HUES6 (cell line): ENCODE measurements around the gene HIVEP1.
"Not testable (repeated sequence)": the region's sequence is repeated elsewhere in the genome, so short reads cannot be mapped to it uniquely, and the experiment has no call there.

ENCODE experiments used
- H3K27ac ChIP-seq: 2 replicates; pipeline ENCODE4 v1.7.0; 2013; ENCODE audit warnings: low read depth, mild to moderate bottlenecking, low read length, inconsistent platforms
- H3K27me3 ChIP-seq: 2 replicates; pipeline ENCODE4 v1.6.1; 2013; ENCODE audit warnings: low read length; ENCODE audit not compliant: control insufficient read depth, insufficient read depth
- H3K36me3 ChIP-seq: 2 replicates; pipeline ENCODE4 v1.6.1; 2013; ENCODE audit warnings: low read length; ENCODE audit not compliant: control insufficient read depth, insufficient read depth
- H3K4me1 ChIP-seq: 2 replicates; pipeline ENCODE4 v1.6.1; 2013; ENCODE audit warnings: low read length; ENCODE audit not compliant: control insufficient read depth, insufficient read depth
- H3K4me3 ChIP-seq: 2 replicates; pipeline ENCODE4 v1.5.1; 2013; ENCODE audit warnings: low read depth, low read length
- H3K9ac ChIP-seq: one replicate; pipeline ENCODE4 v1.6.1; 2013; ENCODE audit warnings: mild to moderate bottlenecking, low read length
- H3K9me3 ChIP-seq: 2 replicates; pipeline ENCODE4 v1.6.1; 2013; ENCODE audit warnings: low read depth, low read length; ENCODE audit not compliant: control insufficient read depth, insufficient read depth

Gene HIVEP1

DNA sequence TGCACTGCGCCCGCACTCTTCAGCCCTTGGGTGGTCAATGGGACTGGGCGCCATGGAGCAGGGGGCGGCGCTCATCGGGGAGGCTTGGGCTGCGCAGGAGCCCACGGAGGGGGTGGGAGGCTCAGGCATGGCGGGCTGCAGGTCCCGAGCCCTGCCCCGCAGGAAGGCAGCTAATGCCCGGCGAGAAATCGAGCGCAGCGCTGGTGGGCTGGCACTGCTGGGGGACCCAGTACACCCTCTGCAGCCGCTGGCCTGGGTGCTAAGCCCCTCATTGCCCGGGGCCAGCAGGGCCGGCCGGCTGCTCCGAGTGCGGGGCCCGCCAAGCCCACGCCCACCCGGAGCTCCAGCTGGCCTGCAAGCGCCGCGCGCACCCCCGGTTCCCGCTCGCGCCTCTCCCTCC, 96.3 kb downstream of the HIVEP1 start:
- Histone ChIP-seq H3K36me3 (peaks cover 11% of the 10 kb centered on the region), H3K4me1 (peaks cover 11% of the 10 kb centered on the region)
- not testable (repeated sequence) for H3K27me3 ChIP-seq, H3K27ac ChIP-seq, H3K4me3 ChIP-seq, H3K9me3 ChIP-seq, H3K9ac ChIP-seq

DNA sequence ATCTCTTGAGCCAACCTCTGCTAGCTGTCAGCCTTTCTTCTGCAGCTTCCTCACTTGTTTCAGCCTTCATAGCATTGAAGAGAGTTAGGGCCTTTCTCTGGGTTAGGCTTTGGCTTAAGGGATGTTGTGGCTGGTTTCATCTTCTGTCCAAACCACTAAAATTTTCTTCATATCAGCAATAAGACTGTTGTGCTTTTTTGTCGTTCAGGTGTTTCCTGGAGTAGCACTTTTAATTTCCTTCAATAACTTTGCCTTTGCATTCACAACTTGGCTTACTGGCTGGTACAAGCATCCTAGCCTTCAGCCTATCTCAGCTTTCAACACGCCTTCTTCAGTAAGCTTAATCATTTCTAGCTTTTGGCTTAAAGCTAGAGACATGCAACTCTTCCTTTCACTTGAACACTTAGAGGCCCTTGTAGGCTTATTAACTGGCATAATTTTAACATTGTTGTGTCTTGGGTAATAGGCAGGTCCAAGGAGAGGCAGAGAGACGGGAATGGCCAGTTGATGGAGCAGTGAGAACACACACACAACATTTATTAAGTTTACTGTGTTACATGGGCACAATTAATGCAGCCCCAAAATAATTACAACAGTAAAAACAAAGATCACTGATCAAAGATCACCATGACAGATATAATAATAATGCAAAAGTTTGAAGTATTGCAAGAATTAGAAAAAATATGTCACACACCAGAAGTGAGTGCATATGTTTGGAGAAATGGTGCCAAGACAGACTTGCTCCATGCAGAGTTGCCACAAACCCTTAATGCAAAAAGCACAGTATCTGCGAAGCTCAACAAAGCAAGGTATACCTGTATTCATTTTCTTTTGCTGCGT, 98.6 kb downstream of the HIVEP1 start:
- no peaks in the 10 kb centered on the region for H3K27me3 ChIP-seq
- H3K4me3 ChIP-seq = no peak overlapping the region
- H3K4me1 ChIP-seq = peaks cover 11% of the 10 kb centered on the region
- no peak overlapping the region for H3K9ac ChIP-seq
- peaks cover 11% of the 10 kb centered on the region for H3K36me3 ChIP-seq
- H3K9me3 ChIP-seq = no peaks in the 10 kb centered on the region
- no peak overlapping the region for H3K27ac ChIP-seq

DNA sequence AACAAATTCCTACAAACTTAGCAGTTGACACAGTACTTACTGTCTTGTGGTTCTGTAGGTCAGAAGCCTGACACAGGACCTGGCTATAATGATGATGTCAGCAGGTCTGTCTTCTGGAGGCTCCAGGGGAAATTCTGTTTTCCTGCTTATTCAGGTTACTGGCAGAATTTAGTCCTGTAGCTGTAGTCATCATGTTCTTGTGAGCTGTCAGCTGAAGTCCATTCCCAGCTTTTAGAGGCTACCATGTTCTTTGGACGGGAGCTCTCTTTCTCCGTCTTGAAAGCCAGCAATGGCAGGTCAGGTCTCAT, 99.2 kb downstream of the HIVEP1 start:
- Histone ChIP-seq H3K27ac (no peak overlapping the region), H3K9me3 (no peaks in the 10 kb centered on the region), H3K4me3 (no peak overlapping the region), H3K4me1 (peaks cover 11% of the 10 kb centered on the region), H3K27me3 (no peaks in the 10 kb centered on the region), H3K9ac (no peak overlapping the region), H3K36me3 (peaks cover 11% of the 10 kb centered on the region)

DNA sequence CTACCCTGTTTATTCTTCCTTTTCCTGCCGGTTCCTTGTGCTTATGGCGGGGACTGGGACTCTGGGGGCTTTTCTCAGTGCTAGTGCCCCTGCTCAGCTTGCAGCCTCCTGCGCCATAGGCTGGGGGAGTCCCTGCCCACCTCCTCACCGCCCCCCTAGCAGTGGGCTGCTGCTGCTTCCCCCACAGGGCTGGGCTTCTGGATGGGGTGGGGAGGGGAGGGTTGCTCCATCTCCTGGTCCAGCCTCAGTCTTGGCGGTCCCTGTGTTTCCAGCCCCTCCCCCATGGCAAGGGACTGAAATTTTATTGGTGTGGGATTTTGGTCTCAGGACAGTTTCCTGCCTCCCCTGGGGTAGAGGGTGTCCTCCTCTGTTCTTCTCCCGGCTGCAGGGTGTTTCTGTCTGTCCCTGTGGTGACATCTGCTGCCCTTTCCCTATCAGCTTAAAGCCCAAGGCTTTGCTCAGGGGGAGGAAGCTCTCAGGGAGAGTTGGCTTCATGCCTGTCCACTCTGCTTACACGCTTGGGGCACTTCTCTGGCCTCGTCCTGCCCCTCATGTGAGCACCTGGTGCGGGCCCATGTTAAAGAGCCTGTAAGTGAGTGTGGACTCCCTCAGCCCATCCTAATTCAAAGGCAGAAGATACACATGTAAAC, 100.6 kb downstream of the HIVEP1 start:
- Histone ChIP-seq H3K27ac (no peak overlapping the region), H3K9ac (no peak overlapping the region), H3K36me3 (peaks cover 7% of the 10 kb centered on the region), H3K4me1 (peaks cover 11% of the 10 kb centered on the region), H3K4me3 (no peak overlapping the region), H3K9me3 (no peaks in the 10 kb centered on the region), H3K27me3 (no peaks in the 10 kb centered on the region)

DNA sequence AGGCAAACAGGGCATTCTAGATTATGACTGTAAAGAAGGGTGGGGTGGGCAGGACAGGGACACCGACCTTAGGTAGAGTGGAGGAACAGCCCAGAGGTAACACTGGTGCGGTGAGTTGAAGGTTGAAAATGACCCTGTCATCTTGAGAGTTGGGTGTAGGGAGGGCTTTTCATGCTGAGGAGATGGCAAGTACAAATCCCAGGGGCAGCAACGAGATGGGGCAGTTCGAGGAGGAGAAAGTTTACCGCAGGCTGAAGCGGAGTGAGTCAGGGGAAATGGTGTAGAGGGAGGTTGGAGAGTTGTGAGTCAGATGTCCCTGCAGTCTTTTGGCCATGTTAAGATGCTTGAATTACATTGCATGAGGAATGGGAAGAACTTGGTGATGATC, 101.1 kb downstream of the HIVEP1 start:
- Histone ChIP-seq H3K9me3 (no peaks in the 10 kb centered on the region), H3K9ac (no peak overlapping the region), H3K36me3 (peaks cover 7% of the 10 kb centered on the region), H3K4me3 (no peak overlapping the region), H3K27me3 (no peaks in the 10 kb centered on the region), H3K4me1 (peaks cover 11% of the 10 kb centered on the region), H3K27ac (no peak overlapping the region)

DNA sequence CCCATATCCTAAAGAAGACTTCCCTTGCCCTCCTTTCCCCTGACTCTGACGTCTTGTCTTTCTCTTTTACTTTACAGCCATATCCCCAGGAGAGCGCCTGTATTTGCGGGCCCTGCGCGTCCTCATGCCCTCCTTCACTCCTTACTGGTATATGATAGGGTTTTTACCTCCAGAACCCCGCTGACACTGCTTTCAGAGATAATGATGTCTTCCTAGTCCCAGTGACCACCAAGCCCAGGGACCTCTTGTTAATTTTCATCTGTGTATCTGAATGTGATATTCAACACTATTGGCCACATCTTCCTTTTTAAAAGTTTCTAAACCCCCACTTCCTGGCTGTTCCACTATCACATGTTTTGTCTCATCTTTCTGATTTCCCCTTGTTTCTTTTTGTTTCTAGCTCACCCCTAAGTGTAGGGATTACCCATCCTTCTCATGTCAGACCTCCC, 102.0 kb downstream of the HIVEP1 start:
- H3K4me1 ChIP-seq = peaks cover 11% of the 10 kb centered on the region
- no peak overlapping the region for H3K9ac ChIP-seq
- H3K27me3 ChIP-seq = no peaks in the 10 kb centered on the region
- peaks cover 7% of the 10 kb centered on the region for H3K36me3 ChIP-seq
- no peak overlapping the region for H3K4me3 ChIP-seq
- no peaks in the 10 kb centered on the region for H3K9me3 ChIP-seq
- H3K27ac ChIP-seq = no peak overlapping the region

DNA sequence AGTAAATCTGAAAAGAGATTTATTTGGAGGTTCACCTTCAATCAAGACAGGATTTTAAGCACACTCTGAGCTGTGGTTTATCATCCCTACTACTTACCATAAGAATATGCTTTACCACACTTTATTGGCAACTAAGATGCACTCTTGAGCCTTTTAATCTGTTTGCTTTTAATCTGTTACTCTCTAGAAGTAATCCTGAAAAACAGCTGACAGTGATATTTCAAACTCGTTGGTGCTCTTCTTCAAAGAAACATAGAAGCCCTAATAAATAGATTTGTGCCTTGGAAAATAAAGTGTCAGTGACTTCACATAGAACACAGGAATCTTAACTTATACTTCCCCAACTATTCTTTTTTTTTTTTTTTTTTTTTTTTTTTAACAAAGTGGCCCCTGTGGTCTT, 102.9 kb downstream of the HIVEP1 start:
- H3K4me1 ChIP-seq = peaks cover 11% of the 10 kb centered on the region
- no peaks in the 10 kb centered on the region for H3K9me3 ChIP-seq
- H3K36me3 ChIP-seq = peaks cover 5% of the 10 kb centered on the region
- H3K27ac ChIP-seq = no peak overlapping the region
- H3K27me3 ChIP-seq = no peaks in the 10 kb centered on the region
- no peak overlapping the region for H3K9ac ChIP-seq
- H3K4me3 ChIP-seq = no peak overlapping the region

DNA sequence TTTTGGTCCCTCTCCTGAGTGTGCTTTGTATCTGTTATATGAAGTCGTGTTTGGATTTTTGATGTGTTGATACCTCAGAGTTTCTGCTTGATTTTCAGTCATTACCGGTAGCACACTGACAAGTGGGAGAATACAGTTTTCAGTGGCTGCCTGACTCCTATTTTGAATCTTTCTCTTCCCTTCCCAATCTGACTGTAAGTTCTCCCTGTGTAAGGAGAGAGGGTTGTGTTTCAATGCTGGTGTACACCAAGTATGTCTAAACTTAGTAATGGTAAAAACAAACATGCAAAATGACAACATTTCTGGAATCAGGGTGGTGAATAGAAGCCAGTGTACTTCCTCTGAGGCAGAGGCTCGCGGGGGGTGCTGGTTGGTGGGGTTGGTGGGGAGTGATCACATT, 103.4 kb downstream of the HIVEP1 start:
- H3K4me3 ChIP-seq = no peak overlapping the region
- no peaks in the 10 kb centered on the region for H3K9me3 ChIP-seq
- H3K9ac ChIP-seq = no peak overlapping the region

DNA sequence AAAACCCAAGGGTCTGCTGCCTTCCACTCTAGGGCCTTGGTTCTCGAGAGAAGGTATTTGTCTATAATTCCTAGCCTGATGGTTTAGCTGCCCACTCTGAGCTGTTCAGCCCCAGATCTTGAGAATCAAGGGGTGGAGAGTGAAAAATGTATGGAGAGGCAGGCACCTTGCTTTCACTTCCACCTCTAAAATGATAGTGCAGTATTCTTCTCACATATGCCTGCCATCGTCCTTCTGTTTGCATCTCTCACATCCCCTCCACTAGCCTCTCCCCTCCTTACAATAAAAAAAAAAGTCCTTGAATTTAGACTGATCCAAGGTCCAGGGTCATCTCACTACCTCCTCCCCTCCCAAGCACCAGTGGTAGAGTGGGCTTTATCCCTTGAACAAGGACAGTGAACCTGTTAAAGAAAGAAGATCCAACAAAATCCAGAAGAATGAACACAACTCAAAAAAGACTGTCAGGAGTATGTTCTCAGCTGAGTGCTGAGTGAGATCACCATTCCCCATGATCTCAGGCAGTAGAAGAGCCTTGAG, 104.2 kb downstream of the HIVEP1 start:
- H3K4me3 ChIP-seq = no peak overlapping the region

More for the DNA sequence above, 103.4 kb downstream of the HIVEP1 start:
- no peak overlapping the region for H3K27ac ChIP-seq
- H3K36me3 ChIP-seq = peaks cover 10% of the 10 kb centered on the region
- H3K27me3 ChIP-seq = no peaks in the 10 kb centered on the region
- H3K4me1 ChIP-seq = peaks cover 11% of the 10 kb centered on the region

DNA sequence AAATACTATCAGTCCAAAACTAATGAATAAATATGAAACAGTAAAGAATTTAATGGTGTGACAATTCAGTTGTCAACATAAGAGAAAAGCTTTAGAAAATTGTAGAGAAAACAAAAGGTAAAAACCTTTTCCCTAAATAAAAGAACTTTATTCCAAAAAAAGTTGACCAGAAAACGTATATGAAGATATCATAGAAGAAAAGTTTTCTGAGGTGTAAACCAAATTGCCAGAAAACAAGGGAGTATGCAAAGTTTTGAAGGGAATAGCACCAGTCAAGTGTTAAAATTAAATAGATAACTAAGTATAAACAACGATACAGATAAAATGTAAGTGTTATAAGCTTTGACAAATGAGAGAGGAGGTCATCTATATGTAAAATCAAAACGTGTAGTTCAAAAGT, 104.9 kb downstream of the HIVEP1 start:
- Histone ChIP-seq H3K27ac (no peak overlapping the region), H3K4me3 (no peak overlapping the region), H3K27me3 (no peaks in the 10 kb centered on the region), H3K36me3 (peaks cover 25% of the 10 kb centered on the region), H3K9me3 (no peaks in the 10 kb centered on the region), H3K4me1 (peaks cover 5% of the 10 kb centered on the region), H3K9ac (no peak overlapping the region)

More for the DNA sequence above, 104.2 kb downstream of the HIVEP1 start:
- H3K4me1 ChIP-seq = peaks cover 8% of the 10 kb centered on the region
- H3K9ac ChIP-seq = no peak overlapping the region
- H3K9me3 ChIP-seq = no peaks in the 10 kb centered on the region
- H3K36me3 ChIP-seq = peaks cover 18% of the 10 kb centered on the region
- H3K27ac ChIP-seq = no peak overlapping the region
- no peaks in the 10 kb centered on the region for H3K27me3 ChIP-seq

DNA sequence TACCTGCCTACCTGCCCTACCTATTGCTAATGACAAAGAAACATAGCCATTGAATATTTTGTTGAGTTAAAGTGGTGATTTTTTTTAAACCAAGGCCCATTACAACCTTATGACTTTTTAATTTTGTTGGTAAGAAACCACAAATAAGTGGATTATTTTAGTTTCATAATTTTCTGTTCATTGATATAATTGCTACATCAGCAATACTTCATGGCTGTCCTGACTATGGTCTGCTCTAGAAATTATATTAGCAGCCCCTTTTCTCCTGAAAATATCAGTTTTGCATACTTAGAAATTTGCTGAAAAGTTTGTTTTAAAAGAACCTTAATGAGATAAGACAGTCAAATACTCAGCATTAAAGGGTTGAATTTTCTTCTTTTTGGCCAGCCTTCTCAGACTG, 106.5 kb downstream of the HIVEP1 start:
- no peaks in the 10 kb centered on the region for H3K27me3 ChIP-seq
- no peaks in the 10 kb centered on the region for H3K4me1 ChIP-seq
- H3K4me3 ChIP-seq = no peak overlapping the region
- H3K9me3 ChIP-seq = no peaks in the 10 kb centered on the region
- no peak overlapping the region for H3K9ac ChIP-seq
- H3K27ac ChIP-seq = no peak overlapping the region
- peaks cover 35% of the 10 kb centered on the region for H3K36me3 ChIP-seq
